Upper lobe of left lung (tissue), 4 donors: ENCODE results near the gene DNAJC1.

ENCODE experiments used
- EP300 ChIP-seq, 4 donors: sonication (generic); formaldehyde crosslinking; IDR thresholded peaks; one replicate each; pipeline ENCODE4 v1.5.1; 2017; ENCODE audit warnings: antibody characterized with exemption in 4 of 4, control low read depth in 2 of 4
- POLR2A ChIP-seq, 4 donors: fragments of 450-650 bp; IDR thresholded peaks; one replicate each; pipeline ENCODE4 v1.5.1; 2016 to 2017; ENCODE audit warnings: antibody characterized with exemption in 4 of 4, mild to moderate bottlenecking in 2 of 4
- TF ChIP-seq, protein P1 (sequence below), 6 experiments: fragments of 450-650 bp in 4 of 6; fragments of 200-600 bp in 2 of 6; sonication (generic) in 2 of 6; IDR thresholded peaks; one replicate each; pipeline ENCODE4 v1.5.1; 2016 to 2019; ENCODE audit warnings: antibody characterized with exemption in 6 of 6

DNA sequence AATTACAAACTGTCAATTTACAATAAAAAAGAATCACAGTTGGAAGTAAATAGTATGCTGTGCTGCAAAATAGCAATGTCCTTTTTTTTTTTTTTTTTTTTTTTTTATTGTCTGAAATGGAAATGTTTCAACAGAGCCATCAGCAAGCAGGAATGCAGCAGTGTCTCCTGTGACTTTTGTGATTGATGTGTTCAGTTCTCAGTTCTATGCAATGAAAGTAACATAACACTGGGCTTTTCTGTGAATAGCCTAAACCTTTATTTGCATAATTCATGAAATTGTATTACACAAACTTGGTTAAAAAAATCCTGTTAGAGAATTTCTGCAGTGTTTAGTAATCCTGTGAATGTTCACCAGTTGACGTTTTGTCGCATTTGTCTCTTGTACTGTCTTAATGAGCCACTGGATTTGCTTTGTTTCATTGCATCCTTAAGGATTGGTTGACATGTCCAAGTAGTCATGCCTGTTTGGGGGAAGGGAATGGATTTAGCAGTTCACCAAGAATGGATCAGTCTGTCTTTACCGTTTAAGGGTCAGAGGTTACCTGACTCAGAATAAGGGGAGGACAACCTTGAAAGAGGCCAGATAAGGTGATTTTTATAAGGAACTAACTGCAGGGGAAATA lies 276.8 kb downstream of the DNAJC1 start:
- TF ChIP-seq, protein P1, sequence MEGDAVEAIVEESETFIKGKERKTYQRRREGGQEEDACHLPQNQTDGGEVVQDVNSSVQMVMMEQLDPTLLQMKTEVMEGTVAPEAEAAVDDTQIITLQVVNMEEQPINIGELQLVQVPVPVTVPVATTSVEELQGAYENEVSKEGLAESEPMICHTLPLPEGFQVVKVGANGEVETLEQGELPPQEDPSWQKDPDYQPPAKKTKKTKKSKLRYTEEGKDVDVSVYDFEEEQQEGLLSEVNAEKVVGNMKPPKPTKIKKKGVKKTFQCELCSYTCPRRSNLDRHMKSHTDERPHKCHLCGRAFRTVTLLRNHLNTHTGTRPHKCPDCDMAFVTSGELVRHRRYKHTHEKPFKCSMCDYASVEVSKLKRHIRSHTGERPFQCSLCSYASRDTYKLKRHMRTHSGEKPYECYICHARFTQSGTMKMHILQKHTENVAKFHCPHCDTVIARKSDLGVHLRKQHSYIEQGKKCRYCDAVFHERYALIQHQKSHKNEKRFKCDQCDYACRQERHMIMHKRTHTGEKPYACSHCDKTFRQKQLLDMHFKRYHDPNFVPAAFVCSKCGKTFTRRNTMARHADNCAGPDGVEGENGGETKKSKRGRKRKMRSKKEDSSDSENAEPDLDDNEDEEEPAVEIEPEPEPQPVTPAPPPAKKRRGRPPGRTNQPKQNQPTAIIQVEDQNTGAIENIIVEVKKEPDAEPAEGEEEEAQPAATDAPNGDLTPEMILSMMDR (IDR thresholded peaks at IDR 0.05): no peak
- TF ChIP-seq POLR2A (IDR thresholded peaks at IDR 0.05) (no peak), EP300 (IDR thresholded peaks at IDR 0.05) (no peak)
